Caco-2 (cell line): ENCODE data around the gene HSFX3. TPM values are rescaled to one million over a fixed set of nuclear protein-coding genes. Genes with fewer than 3 reads are reported as not detected.
A peak's percentile ranks its signal among the peaks of the same experiment; 100 is the strongest.
"Not testable (repeated sequence)": the region's sequence is repeated elsewhere in the genome, so short reads cannot be mapped to it uniquely, and the experiment has no call there.

Source experiments
- BruUV-seq: library from RNA; stranded (reverse); fragments of 400-500 nt; replicated peaks from 2 replicates; lab custom pipeline; 2021; lab: Mats Ljungman, UMichigan
- CTCF ChIA-PET: fragments of 300-600 bp; sonication (Branson Sonifier 250); formaldehyde crosslinking; loops from one replicate; lab custom pipeline; 2022; ENCODE audit warnings: antibody characterized with exemption; lab: Charles Lee
- POLR2A ChIA-PET: fragments of 300-600 bp; sonication (Branson Sonifier 250); formaldehyde crosslinking; loops from one replicate; lab custom pipeline; 2022; ENCODE audit warnings: antibody characterized with exemption; lab: Charles Lee
- DNase-seq, 2 experiments: peaks; one replicate each; pipeline versions ENCODE4 v3.0.0 to v3.0.0-alpha.2; 2020 to 2022
- H3K27me3 ChIP-seq: replicated peaks from 2 replicates; pipeline ENCODE4 v1.6.0; 2011; ENCODE audit warnings: low read length; ENCODE audit not compliant: control insufficient read depth, insufficient read depth
- H3K36me3 ChIP-seq: 2 replicates; pipeline ENCODE4 v1.5.1; 2011; ENCODE audit warnings: low read length; ENCODE audit not compliant: control insufficient read depth, insufficient read depth
- H3K4me1 ChIP-seq: fragments of 250-450 bp; sonication (Bioruptor Pico); 2 replicates; pipeline ENCODE4 v1.5.1; 2020; ENCODE audit warnings: mild to moderate bottlenecking
- H3K4me3 ChIP-seq: 2 replicates; pipeline ENCODE4 v1.5.1; 2011; ENCODE audit warnings: low read depth, mild to moderate bottlenecking, control low read depth, low read length
- H3K9me3 ChIP-seq: fragments of 250-450 bp; sonication (Bioruptor Pico); 2 replicates; pipeline ENCODE4 v1.5.1; 2020; ENCODE audit warnings: mild to moderate bottlenecking, moderate library complexity
- H3K27ac Mint-ChIP-seq: one replicate; pipeline ENCODE4 v1.8.0; 2022; ENCODE audit warnings: mixed read lengths; ENCODE audit not compliant: unreplicated experiment
- H3K27me3 Mint-ChIP-seq: one replicate; pipeline ENCODE4 v1.8.0; 2022; ENCODE audit warnings: mixed read lengths; ENCODE audit not compliant: insufficient read depth, unreplicated experiment
- H3K36me3 Mint-ChIP-seq: one replicate; pipeline ENCODE4 v1.8.0; 2022; ENCODE audit warnings: mild to moderate bottlenecking, mixed read lengths; ENCODE audit not compliant: insufficient read depth, unreplicated experiment
- H3K4me1 Mint-ChIP-seq: one replicate; pipeline ENCODE4 v1.8.0; 2022; ENCODE audit warnings: low read depth, mixed read lengths; ENCODE audit not compliant: unreplicated experiment
- H3K4me3 Mint-ChIP-seq: one replicate; pipeline ENCODE4 v1.8.0; 2022; ENCODE audit warnings: mild to moderate bottlenecking, moderate library complexity, mixed read lengths; ENCODE audit not compliant: unreplicated experiment
- H3K9me3 Mint-ChIP-seq: one replicate; pipeline ENCODE4 v1.8.0; 2022; ENCODE audit warnings: mixed read lengths; ENCODE audit not compliant: unreplicated experiment
- intact Hi-C: fragments of 100-400 bp; cut with micrococcal nuclease; formaldehyde crosslinking; loops from one replicate; pipeline ENCODE4 v1.10.0; 2022; ENCODE audit not compliant: unreplicated experiment
- total RNA-seq: library from RNA; stranded (reverse); gene quantifications from 2 replicates; pipeline ENCODE4 v1.2.3, GENCODE V29; 2022
- TF ChIP-seq, protein P1 (sequence below), 2 experiments: fragments of 200-600 bp in 1 of 2; IDR thresholded peaks; 1 replicate in 1 of 2; 2 replicates in 1 of 2; pipeline versions ENCODE4 v1.5.1 to v1.8.0; 2011 to 2022; ENCODE audit warnings: antibody characterized with exemption in 1 of 2, control low read depth in 1 of 2, inconsistent platforms in 1 of 2, low read depth in 1 of 2, low read length in 1 of 2, mild to moderate bottlenecking in 1 of 2, moderate library complexity in 1 of 2; ENCODE audit not compliant: insufficient read depth in 1 of 2, severe bottlenecking in 1 of 2, unreplicated experiment in 1 of 2

The HSFX3 gene
- total RNA-seq, 1 experiment from 2014 or later: not detected

DNA sequence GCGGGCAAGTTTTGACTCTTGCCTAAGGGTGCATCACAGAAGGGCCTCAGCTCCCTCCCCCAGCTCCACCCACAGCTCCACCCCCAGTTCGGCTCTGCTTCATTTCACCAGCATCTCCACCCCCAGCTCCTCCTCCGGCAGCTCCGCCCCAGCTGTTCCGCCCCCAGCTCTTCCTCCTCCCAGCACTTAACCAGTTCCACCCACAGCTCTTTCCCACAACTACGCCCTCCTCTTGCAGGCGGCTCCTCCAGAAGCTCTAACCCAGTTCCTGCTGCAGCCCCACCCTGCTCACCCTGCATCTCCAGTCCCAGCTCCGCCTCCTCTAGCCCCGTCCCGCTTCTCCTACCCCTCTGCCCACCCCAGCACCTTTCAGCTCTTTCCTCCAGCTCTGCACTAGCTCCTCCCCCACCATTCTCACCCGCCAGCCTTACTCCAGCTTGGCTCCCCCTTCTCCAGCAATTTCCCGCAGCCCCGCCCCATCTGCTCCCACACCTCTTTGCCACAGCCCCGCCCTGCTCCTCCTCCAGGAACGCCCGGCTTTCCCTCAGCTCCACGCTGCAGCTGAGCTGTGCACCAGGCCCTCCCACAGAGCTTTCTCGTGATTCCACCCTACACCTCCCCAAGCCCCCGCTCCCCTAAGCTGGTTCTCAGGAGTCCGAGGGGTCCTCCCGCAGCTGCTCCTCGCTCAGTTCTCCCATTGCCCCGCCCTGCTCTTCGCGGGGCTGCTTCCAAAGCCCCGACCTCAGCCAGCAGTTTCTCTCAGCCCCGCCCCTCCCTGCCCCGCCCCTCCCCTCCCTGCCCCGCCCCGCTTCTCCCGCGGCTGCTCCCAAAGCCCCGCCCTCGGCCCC lies 10.2 kb downstream of the HSFX3 start:
- TF ChIP-seq, protein P1, sequence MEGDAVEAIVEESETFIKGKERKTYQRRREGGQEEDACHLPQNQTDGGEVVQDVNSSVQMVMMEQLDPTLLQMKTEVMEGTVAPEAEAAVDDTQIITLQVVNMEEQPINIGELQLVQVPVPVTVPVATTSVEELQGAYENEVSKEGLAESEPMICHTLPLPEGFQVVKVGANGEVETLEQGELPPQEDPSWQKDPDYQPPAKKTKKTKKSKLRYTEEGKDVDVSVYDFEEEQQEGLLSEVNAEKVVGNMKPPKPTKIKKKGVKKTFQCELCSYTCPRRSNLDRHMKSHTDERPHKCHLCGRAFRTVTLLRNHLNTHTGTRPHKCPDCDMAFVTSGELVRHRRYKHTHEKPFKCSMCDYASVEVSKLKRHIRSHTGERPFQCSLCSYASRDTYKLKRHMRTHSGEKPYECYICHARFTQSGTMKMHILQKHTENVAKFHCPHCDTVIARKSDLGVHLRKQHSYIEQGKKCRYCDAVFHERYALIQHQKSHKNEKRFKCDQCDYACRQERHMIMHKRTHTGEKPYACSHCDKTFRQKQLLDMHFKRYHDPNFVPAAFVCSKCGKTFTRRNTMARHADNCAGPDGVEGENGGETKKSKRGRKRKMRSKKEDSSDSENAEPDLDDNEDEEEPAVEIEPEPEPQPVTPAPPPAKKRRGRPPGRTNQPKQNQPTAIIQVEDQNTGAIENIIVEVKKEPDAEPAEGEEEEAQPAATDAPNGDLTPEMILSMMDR (IDR thresholded peaks at IDR 0.05; ENCODE audit: insufficient read depth in 1 of 2, low read depth in 1 of 2, low read length in 1 of 2, severe bottlenecking in 1 of 2, unreplicated experiment in 1 of 2): no peak
- H3K4me3 Mint-ChIP-seq: peak overlapping the region; percentile 89
- Histone ChIP-seq H3K4me3 (peak overlapping the region; percentile 53), H3K4me1 (no peaks in the 10 kb centered on the region), H3K36me3 (no peaks in the 10 kb centered on the region), H3K9me3 (no peaks in the 10 kb centered on the region), H3K27me3 (no peaks in the 10 kb centered on the region)
- DNase-seq: peak; percentile 86 to 92
- POLR2A ChIA-PET: interaction anchor here (0.5 to 2.1 kb wide), 7 partner anchors 12 to 1693 kb away, joined by 3 to 7 read pairs (median 4); no protein-coding TSS in a partner anchor
- H3K27ac Mint-ChIP-seq: peak overlapping the region; percentile 98
- BruUV-seq: no TSS peak
- no peaks in the 10 kb centered on the region for H3K9me3 Mint-ChIP-seq
- no peaks in the 10 kb centered on the region for H3K27me3 Mint-ChIP-seq
- CTCF ChIA-PET: interaction anchor here (0.5 to 2.6 kb wide), 7 partner anchors 11 to 399 kb away, joined by 3 to 36 read pairs (median 5); partner anchors contain the start of genes EOLA2 and IDS
- intact Hi-C loops: loop anchor here (1.0 kb wide), 1 partner anchor 28 kb away; no protein-coding TSS in a partner anchor
- H3K4me1 Mint-ChIP-seq: no peaks in the 10 kb centered on the region
- H3K36me3 Mint-ChIP-seq: peaks cover 6% of the 10 kb centered on the region

DNA sequence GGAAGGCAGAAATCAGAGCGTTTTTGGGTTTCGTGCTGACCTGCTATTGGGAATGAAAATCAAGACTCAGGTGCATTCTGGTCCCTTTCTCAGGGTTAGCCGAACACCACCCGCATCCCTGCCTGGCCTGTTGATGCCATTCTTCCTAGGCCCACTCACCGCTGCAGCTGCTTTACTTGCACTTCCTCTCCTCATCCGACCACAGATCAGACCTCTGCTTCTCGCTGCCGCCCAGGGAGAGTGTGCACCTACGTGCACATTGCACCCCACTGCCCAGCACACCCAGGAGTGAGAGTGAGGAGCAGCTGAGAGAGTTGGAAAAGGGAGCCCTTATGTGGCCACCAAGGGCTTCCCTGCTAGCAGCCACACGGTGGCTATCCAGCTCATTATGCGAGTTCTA lies 12.2 kb downstream of the HSFX3 start:
- H3K4me3 Mint-ChIP-seq, POLR2A ChIA-PET, H3K4me1 ChIP-seq, H3K36me3 ChIP-seq, DNase-seq, H3K4me1 Mint-ChIP-seq, H3K9me3 ChIP-seq, intact Hi-C loops, H3K27ac Mint-ChIP-seq, H3K27me3 ChIP-seq, H3K4me3 ChIP-seq, H3K9me3 Mint-ChIP-seq, CTCF ChIA-PET, H3K27me3 Mint-ChIP-seq, H3K36me3 Mint-ChIP-seq, BruUV-seq: not testable (repeated sequence)

DNA sequence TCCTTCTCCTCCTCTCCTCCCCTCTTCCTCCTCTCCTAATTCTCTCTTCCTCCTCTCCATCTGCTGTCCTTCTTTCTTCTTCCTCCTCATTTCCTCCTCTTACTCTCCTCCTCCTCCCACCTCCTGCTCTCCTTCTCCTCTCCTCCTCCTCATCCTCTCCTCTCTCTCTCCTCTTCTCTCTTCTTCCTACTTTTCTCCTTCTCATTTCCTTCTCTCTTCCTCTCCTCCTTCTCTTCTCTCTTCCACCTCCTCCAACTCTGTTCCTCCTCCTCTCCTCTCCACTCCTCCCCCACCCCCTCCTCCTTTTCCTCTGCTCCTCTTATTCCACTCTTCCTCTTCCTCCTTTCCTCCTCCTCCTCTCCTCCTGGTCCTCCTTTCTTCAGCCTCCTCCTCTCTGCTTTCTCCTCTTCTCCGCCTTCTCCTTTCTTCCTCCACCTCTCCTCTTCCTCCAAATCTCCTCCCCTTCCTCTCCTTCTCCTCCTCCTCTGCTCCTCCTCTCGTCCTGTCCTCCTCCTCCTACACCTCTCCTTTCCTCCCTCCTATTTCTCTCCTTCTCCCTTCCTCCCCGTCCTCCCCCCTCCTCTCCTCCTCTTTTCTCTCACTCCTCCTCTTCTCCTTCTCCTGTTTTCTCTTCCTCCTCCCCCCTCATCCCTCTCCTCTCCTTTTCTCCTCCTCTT lies 14.7 kb downstream of the HSFX3 start:
- H3K9me3 ChIP-seq, H3K4me3 Mint-ChIP-seq, DNase-seq, BruUV-seq, H3K27me3 Mint-ChIP-seq, H3K36me3 ChIP-seq, intact Hi-C loops, CTCF ChIA-PET, H3K4me1 Mint-ChIP-seq, POLR2A ChIA-PET, H3K27ac Mint-ChIP-seq, H3K36me3 Mint-ChIP-seq, H3K9me3 Mint-ChIP-seq, H3K27me3 ChIP-seq, H3K4me1 ChIP-seq, H3K4me3 ChIP-seq: not testable (repeated sequence)

DNA sequence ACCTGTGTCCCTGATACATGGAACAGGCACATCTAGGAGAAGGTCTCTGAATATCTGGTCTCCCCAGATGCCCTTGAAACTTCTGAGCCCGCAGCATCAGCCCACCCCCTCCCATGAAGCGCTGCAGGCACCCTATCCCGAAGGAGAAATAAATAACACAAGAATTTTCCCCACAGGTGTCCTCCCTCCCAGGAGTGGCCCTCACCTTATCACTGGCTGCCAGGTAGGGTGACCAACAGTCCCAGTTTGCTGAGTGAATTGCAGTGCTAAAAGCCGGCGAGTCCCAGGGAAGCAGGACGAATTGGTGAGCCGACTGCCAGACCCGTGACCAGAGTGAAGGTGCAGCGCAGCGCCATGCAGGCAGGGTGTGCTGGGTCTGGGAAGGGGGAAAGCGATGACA lies 15.7 kb downstream of the HSFX3 start:
- H3K27me3 Mint-ChIP-seq, H3K4me3 ChIP-seq, H3K4me1 ChIP-seq, H3K9me3 Mint-ChIP-seq, H3K27me3 ChIP-seq, H3K36me3 Mint-ChIP-seq, CTCF ChIA-PET, H3K4me3 Mint-ChIP-seq, DNase-seq, BruUV-seq, H3K36me3 ChIP-seq, POLR2A ChIA-PET, H3K9me3 ChIP-seq, intact Hi-C loops, H3K27ac Mint-ChIP-seq, H3K4me1 Mint-ChIP-seq: not testable (repeated sequence)

DNA sequence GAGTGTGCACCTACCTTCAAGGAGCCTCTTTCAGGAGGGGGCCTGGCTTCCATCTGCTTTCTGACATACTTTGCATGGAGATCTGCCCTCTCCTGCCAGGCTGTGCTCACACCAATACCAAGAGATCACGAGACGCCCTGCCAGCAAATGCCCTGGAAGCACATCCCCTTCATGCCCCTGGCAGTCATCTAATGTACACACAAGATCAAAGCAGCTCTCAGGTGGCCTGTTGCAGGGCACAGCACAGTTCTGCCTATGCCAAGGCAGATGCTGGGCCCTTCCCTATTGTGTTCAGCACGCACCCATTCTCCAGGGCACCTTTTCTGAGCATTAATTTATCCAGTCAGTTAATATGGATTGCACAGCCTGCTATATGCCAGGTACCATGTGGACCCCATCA lies 16.9 kb downstream of the HSFX3 start:
- H3K4me3 Mint-ChIP-seq, H3K4me1 Mint-ChIP-seq, H3K4me1 ChIP-seq, H3K27me3 ChIP-seq, H3K9me3 Mint-ChIP-seq, intact Hi-C loops, H3K36me3 ChIP-seq, BruUV-seq, H3K4me3 ChIP-seq, DNase-seq, H3K36me3 Mint-ChIP-seq, H3K9me3 ChIP-seq, H3K27ac Mint-ChIP-seq, POLR2A ChIA-PET, CTCF ChIA-PET, H3K27me3 Mint-ChIP-seq: not testable (repeated sequence)
